ENCODE data around the gene GALNT2. TPM values are rescaled to one million over a fixed set of nuclear protein-coding genes. Genes with fewer than 3 reads are reported as not detected.

GALNT2 gene
- total and polyA plus RNA-seq, 9 of the 15 experiments (the other 6 are each of a cell fraction or from before 2014, with no cell fraction given): 1.6 to 106 (median 51.9) TPM

- peak; percentile 99 for TF ChIP-seq SMAD4 (CRISPR knock-in tag; conservative IDR thresholded peaks at IDR 0.05)
- TF ChIP-seq UBTF (IDR thresholded peaks at IDR 0.05; ENCODE audit: borderline replicate concordance in 1 of 2, low read depth in 2 of 2, low read length in 2 of 2): no peak
- TF ChIP-seq ILK (tag; IDR thresholded peaks at IDR 0.05; ENCODE audit: borderline replicate concordance, low read depth): peak; percentile 87; the same call in 1 of the 2 replicates
- TF ChIP-seq ZNF384 (IDR thresholded peaks at IDR 0.05; ENCODE audit: low read depth, low read length): no peak
- TF ChIP-seq CXXC5 (CRISPR knock-in tag; IDR thresholded peaks at IDR 0.05): peak; percentile 97
- TF ChIP-seq ZNF75A (CRISPR knock-in tag; IDR thresholded peaks at IDR 0.05): peak; percentile 84; the same call in 1 of the 2 replicates
- TF ChIP-seq ZNF24 (IDR thresholded peaks at IDR 0.05): no peak
- TF ChIP-seq ZNF212 (CRISPR knock-in tag; IDR thresholded peaks at IDR 0.05): peak; percentile 90
- no peak for TF ChIP-seq ZNF778 (CRISPR knock-in tag; IDR thresholded peaks at IDR 0.05)
- no peak for TF ChIP-seq SIRT6 (IDR thresholded peaks at IDR 0.05; ENCODE audit: low read depth, low read length)
- TF ChIP-seq RUNX1 (IDR thresholded peaks at IDR 0.05; ENCODE audit: low read depth): no peak
- TF ChIP-seq NFYB (IDR thresholded peaks at IDR 0.05; ENCODE audit: extremely low read depth, insufficient read length): no peak
- TF ChIP-seq ZNF507 (tag; conservative IDR thresholded peaks at IDR 0.05): peak; percentile 67
- no peak for TF ChIP-seq CHD7 (IDR thresholded peaks at IDR 0.05; ENCODE audit: low read depth, low read length)
- no peak for TF ChIP-seq RNF2 (IDR thresholded peaks at IDR 0.05)
- no peak for TF ChIP-seq SNRNP70 (optimal IDR thresholded peaks at IDR 0.05; ENCODE audit: low read depth, low read length)
Measured at GRCh38 chr1:230151924-230152468, 85.0 kb downstream of the GALNT2 start (continued).

Measured in K562 (cell line).